Tibial nerve (tissue), 4 donors: Measurements from ENCODE around the gene SERF2. TPM values are rescaled to one million over a fixed set of nuclear protein-coding genes. Genes with fewer than 3 reads are reported as not detected.
"Not testable (repeated sequence)": the region's sequence is repeated elsewhere in the genome, so short reads cannot be mapped to it uniquely, and the experiment has no call there.

Experiments
- DNase-seq, 2 donors: peaks; one replicate each; pipeline ENCODE4 v3.0.0-alpha.2; 2019; ENCODE audit warnings: low spot score in 2 of 2
- H3K27ac ChIP-seq, 4 donors: fragments of 200-600 bp; sonication (generic) in 3 of 4; one replicate each; pipeline ENCODE4 v1.5.1; 2017 to 2019; ENCODE audit warnings: mild to moderate bottlenecking in 1 of 4
- H3K27me3 ChIP-seq, 2 donors: fragments of 200-600 bp; sonication (generic) in 1 of 2; one replicate each; pipeline versions ENCODE4 v1.5.1 to v1.6.0; 2017 to 2019
- H3K36me3 ChIP-seq, 3 donors: fragments of 200-600 bp; sonication (generic); one replicate each; pipeline ENCODE4 v1.5.1; 2018 to 2019
- H3K4me1 ChIP-seq, 4 donors: fragments of 200-600 bp; sonication (generic) in 3 of 4; one replicate each; pipeline ENCODE4 v1.5.1; 2017 to 2019
- H3K4me3 ChIP-seq, 4 donors: fragments of 200-600 bp; sonication (generic) in 3 of 4; one replicate each; pipeline ENCODE4 v1.5.1; 2017 to 2019; ENCODE audit warnings: mild to moderate bottlenecking in 1 of 4, moderate library complexity in 1 of 4
- H3K9me3 ChIP-seq, 4 donors: fragments of 200-600 bp; sonication (generic) in 3 of 4; one replicate each; pipeline ENCODE4 v1.5.1; 2017 to 2019
- EP300 ChIP-seq, 2 donors: sonication (generic); formaldehyde crosslinking; IDR thresholded peaks; one replicate each; pipeline ENCODE4 v1.6.1; 2017; ENCODE audit warnings: antibody characterized with exemption in 2 of 2, mild to moderate bottlenecking in 1 of 2
- POLR2A ChIP-seq, 2 donors: fragments of 450-650 bp; IDR thresholded peaks; one replicate each; pipeline ENCODE4 v1.6.1; 2017; ENCODE audit warnings: antibody characterized with exemption in 2 of 2, mild to moderate bottlenecking in 2 of 2, moderate library complexity in 2 of 2
- WGBS, 2 donors: methylation state at CpG; one replicate each; pipeline ENCODE4 v1.1.5; 2018; 5-methylcytosine and 5-hydroxymethylcytosine counted together
- total RNA-seq, 4 donors: library from RNA; depleted of rRNA; stranded (reverse); fragments of >200 nt; gene quantifications; one replicate each; pipeline ENCODE4 v1.1.0, GENCODE V29; 2016
- TF ChIP-seq, protein P1 (sequence below), 5 experiments: fragments of 200-600 bp in 3 of 5; fragments of 450-650 bp in 2 of 5; sonication (generic) in 3 of 5; IDR thresholded peaks; one replicate each; pipeline ENCODE4 v1.5.1; 2016 to 2019; ENCODE audit warnings: antibody characterized with exemption in 5 of 5, mild to moderate bottlenecking in 3 of 5, moderate library complexity in 2 of 5

The SERF2 gene
- total RNA-seq, 4 donors from 2014 or later = 698 to 988 (median 804) TPM

GRCh38 chr15:43799945-43800285 is 7.8 kb downstream of the SERF2 start, which contains the start of gene SERINC4:
Gene SERINC4, minus strand, starts transcription at chr15:43800220. Its CDS starts 234 bp downstream, at chr15:43799986.
- no peaks in the 10 kb centered on the region for H3K27me3 ChIP-seq
- peaks cover 0 to 62% (median 18%) of the 10 kb centered on the region in 4 donors for H3K4me1 ChIP-seq
- H3K36me3 ChIP-seq = peaks cover 4 to 81% (median 17%) of the 10 kb centered on the region in 3 donors
- TF ChIP-seq, protein P1, sequence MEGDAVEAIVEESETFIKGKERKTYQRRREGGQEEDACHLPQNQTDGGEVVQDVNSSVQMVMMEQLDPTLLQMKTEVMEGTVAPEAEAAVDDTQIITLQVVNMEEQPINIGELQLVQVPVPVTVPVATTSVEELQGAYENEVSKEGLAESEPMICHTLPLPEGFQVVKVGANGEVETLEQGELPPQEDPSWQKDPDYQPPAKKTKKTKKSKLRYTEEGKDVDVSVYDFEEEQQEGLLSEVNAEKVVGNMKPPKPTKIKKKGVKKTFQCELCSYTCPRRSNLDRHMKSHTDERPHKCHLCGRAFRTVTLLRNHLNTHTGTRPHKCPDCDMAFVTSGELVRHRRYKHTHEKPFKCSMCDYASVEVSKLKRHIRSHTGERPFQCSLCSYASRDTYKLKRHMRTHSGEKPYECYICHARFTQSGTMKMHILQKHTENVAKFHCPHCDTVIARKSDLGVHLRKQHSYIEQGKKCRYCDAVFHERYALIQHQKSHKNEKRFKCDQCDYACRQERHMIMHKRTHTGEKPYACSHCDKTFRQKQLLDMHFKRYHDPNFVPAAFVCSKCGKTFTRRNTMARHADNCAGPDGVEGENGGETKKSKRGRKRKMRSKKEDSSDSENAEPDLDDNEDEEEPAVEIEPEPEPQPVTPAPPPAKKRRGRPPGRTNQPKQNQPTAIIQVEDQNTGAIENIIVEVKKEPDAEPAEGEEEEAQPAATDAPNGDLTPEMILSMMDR (IDR thresholded peaks at IDR 0.05) = no peak
- TF ChIP-seq POLR2A (IDR thresholded peaks at IDR 0.05) = no peak
- no peak for TF ChIP-seq EP300 (IDR thresholded peaks at IDR 0.05)
- H3K27ac ChIP-seq = peak within 1 kb of the TSS; percentile 83 to 98 (median 95)
- H3K4me3 ChIP-seq = peak within 1 kb of the TSS; percentile 65 to 85 (median 72)
- 82 to 88% methylated on average over 6 to 8 of the region's 8 CpGs for WGBS, 2 donors
- DNase-seq = no peak
- no peaks in the 10 kb centered on the region for H3K9me3 ChIP-seq

- Histone ChIP-seq H3K9me3 (no peaks in the 10 kb centered on the region), H3K36me3 (peaks cover 4 to 81% (median 19%) of the 10 kb centered on the region in 3 donors), H3K27me3 (no peaks in the 10 kb centered on the region), H3K4me3 (peak within 1 kb of the TSS; percentile 65 to 85 (median 72)), H3K27ac (peak within 1 kb of the TSS; percentile 83 to 98 (median 95)), H3K4me1 (peaks cover 0 to 56% (median 13%) of the 10 kb centered on the region in 4 donors)
- WGBS, 2 donors = 6% methylated on average over 44 of the region's 44 CpGs
- DNase-seq = peak; percentile 91 to 96
- TF ChIP-seq, protein P1 (IDR thresholded peaks at IDR 0.05) = no peak
- TF ChIP-seq POLR2A (IDR thresholded peaks at IDR 0.05) (peak; percentile 57 to 93), EP300 (IDR thresholded peaks at IDR 0.05) (peak; percentile 93 to 96)
Measured at GRCh38 chr15:43800286-43801141, 8.4 kb downstream of the SERF2 start, which contains the start of gene HYPK. Gene HYPK, plus strand, starts transcription at chr15:43800599. Its CDS starts 24 bp downstream, at chr15:43800623.

DNA sequence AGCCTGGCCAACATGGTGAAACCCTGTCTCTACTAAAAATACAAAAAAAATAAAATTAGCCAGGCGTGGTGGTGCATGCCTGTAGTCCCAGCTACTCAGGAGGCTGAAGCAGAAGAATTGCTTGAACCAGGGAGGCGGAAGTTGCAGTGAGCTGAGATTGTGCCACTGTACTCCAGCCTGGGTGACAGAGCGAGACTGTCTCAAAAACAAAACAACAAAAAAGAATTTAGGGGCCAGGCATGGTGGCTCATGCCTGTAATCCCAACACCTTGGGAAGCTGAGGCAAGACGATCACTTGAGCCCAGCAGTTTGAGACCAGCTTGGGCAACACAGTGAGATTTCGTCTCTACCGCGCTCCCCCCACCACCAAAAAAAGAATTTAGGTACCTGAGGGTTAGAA is 10.6 kb downstream of the SERF2 start:
- not testable (repeated sequence) for DNase-seq, H3K9me3 ChIP-seq, H3K4me3 ChIP-seq, H3K27ac ChIP-seq, H3K27me3 ChIP-seq
- H3K4me1 ChIP-seq = peaks cover 0 to 35% (median 13%) of the 10 kb centered on the region in 4 donors
- peaks cover 7 to 83% (median 24%) of the 10 kb centered on the region in 3 donors for H3K36me3 ChIP-seq
- 93 to 97% methylated on average over 7 of the region's 7 CpGs for WGBS, 2 donors

DNA sequence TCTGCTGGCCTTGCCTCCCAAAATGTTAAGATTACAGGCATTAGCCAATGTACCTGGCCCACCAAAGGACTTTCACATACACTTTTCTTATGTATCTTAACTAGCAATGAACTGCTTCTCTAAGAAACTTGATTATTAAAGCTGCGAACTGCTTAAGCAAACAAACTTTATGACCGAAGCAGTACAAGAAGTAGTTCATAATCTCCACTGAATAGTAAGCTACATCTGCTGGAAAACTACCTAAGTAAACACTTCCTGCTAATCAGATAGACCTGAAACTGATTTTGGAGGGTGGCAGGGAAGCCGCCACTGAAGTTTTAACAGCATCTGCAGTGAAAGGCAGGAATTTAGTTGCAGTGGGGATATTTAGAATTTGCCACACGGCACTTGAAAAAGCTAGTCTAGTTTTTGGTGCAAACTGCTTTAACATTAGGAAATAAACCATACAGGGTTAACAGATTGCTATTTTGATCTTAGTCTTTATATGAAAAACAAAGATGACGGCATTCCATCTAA is 16.4 kb downstream of the SERF2 start:
- H3K9me3 ChIP-seq = no peaks in the 10 kb centered on the region
- H3K4me1 ChIP-seq = no peaks in the 10 kb centered on the region
- no peak overlapping the region for H3K4me3 ChIP-seq
- peaks cover 9 to 99% (median 47%) of the 10 kb centered on the region in 3 donors for H3K36me3 ChIP-seq
- no peaks in the 10 kb centered on the region for H3K27me3 ChIP-seq
- TF ChIP-seq, protein P1 (IDR thresholded peaks at IDR 0.05) = no peak
- TF ChIP-seq POLR2A (IDR thresholded peaks at IDR 0.05) (no peak), EP300 (IDR thresholded peaks at IDR 0.05) (no peak)
- no peak overlapping the region for H3K27ac ChIP-seq
- DNase-seq = no peak
- WGBS, 2 donors = 88 to 91% methylated on average over 5 of the region's 5 CpGs

DNA sequence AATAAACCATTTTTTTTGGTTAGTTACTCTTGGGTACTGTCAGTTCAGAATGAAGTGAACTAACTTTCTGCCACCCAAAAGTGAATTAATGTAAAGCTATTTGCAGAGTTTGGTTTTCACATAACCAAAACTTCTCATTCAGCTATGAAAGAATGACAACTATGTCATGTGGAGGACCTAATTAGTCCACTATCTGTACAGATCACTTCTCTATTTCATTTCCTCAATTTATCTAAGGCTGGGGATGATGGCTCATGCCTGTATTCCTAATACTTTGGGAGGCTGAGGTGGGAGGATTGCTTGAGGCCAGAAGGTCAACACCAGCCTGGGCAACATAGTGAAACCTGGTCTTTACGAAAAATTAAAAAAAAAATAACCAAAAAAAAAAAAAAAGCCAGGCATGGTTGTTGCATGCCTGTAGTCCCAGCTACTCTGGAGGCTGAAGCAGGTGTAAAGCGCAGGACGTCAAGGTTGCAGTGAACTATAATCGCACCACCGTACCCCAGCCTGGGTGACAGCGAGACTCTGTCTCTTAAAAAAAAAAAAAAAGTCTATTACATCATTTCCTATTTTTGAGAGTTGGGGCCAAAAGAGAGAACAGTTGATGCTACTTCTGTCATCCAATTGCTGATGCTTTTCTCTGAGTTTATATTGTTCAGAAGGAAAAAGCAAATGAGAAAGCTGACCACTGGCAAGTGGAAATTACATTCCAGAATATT is 17.0 kb downstream of the SERF2 start:
- TF ChIP-seq, protein P1 (IDR thresholded peaks at IDR 0.05) = no peak
- TF ChIP-seq POLR2A (IDR thresholded peaks at IDR 0.05) (no peak), EP300 (IDR thresholded peaks at IDR 0.05) (no peak)
- 86% methylated on average over 6 of the region's 6 CpGs for WGBS, 2 donors

GRCh38 chr15:43815064-43815463 is 22.9 kb downstream of the SERF2 start:
- not testable (repeated sequence) for DNase-seq, H3K4me1 ChIP-seq, H3K9me3 ChIP-seq, H3K27me3 ChIP-seq, H3K4me3 ChIP-seq, H3K27ac ChIP-seq
- H3K36me3 ChIP-seq = peaks cover 2 to 77% (median 43%) of the 10 kb centered on the region in 3 donors
- 94% methylated on average over 5 of the region's 5 CpGs for WGBS, 2 donors

More for the DNA sequence above, 17.0 kb downstream of the SERF2 start:
- DNase-seq = no peak
- H3K9me3 ChIP-seq = no peaks in the 10 kb centered on the region
- no peak overlapping the region for H3K4me3 ChIP-seq
- peaks cover 6 to 99% (median 53%) of the 10 kb centered on the region in 3 donors for H3K36me3 ChIP-seq
- no peaks in the 10 kb centered on the region for H3K27me3 ChIP-seq
- H3K27ac ChIP-seq = peak overlapping the region in 1 of 4 donors; percentile 8
- H3K4me1 ChIP-seq = no peaks in the 10 kb centered on the region
